ENCODE measurements around the gene ETNK2.

- TF ChIP-seq, protein P1, sequence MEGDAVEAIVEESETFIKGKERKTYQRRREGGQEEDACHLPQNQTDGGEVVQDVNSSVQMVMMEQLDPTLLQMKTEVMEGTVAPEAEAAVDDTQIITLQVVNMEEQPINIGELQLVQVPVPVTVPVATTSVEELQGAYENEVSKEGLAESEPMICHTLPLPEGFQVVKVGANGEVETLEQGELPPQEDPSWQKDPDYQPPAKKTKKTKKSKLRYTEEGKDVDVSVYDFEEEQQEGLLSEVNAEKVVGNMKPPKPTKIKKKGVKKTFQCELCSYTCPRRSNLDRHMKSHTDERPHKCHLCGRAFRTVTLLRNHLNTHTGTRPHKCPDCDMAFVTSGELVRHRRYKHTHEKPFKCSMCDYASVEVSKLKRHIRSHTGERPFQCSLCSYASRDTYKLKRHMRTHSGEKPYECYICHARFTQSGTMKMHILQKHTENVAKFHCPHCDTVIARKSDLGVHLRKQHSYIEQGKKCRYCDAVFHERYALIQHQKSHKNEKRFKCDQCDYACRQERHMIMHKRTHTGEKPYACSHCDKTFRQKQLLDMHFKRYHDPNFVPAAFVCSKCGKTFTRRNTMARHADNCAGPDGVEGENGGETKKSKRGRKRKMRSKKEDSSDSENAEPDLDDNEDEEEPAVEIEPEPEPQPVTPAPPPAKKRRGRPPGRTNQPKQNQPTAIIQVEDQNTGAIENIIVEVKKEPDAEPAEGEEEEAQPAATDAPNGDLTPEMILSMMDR (IDR thresholded peaks at IDR 0.05), result no peak
- no peak for TF ChIP-seq POLR2A (IDR thresholded peaks at IDR 0.05)
These were observed 23.1 kb upstream of the ETNK2 start for GRCh38 chr1:204174958-204175357.

Measured in upper lobe of left lung (tissue), 4 donors.